H9 (cell line): ENCODE measurements around the gene SLC24A4. TPM values are rescaled to one million over a fixed set of nuclear protein-coding genes. Genes with fewer than 3 reads are reported as not detected.

Source experiments
- DNase-seq: peaks from one replicate; pipeline ENCODE4 v3.0.0-alpha.2; 2017
- H2AFZ ChIP-seq: one replicate; pipeline ENCODE4 v1.6.1; 2013; ENCODE audit warnings: mild to moderate bottlenecking, low read length, control low read depth, moderate library complexity
- H2AK5ac ChIP-seq: 2 replicates; pipeline ENCODE4 v1.6.1; 2013; ENCODE audit warnings: low read length, control low read depth, mixed read lengths; ENCODE audit not compliant: insufficient read length
- H2BK120ac ChIP-seq: one replicate; pipeline ENCODE4 v1.6.1; 2013; ENCODE audit warnings: low read depth, mild to moderate bottlenecking, low read length, control low read depth, inconsistent platforms; ENCODE audit not compliant: poor library complexity, severe bottlenecking
- H2BK12ac ChIP-seq: 2 replicates; pipeline ENCODE4 v1.6.1; 2013; ENCODE audit warnings: low read length, control low read depth, mixed read lengths, low read depth; ENCODE audit not compliant: insufficient read length
- H2BK15ac ChIP-seq: 2 replicates; pipeline ENCODE4 v1.6.1; 2013; ENCODE audit warnings: low read depth, low read length, control low read depth
- H2BK20ac ChIP-seq: one replicate; pipeline ENCODE4 v1.6.1; 2013; ENCODE audit warnings: low read depth, mild to moderate bottlenecking, low read length, control low read depth, inconsistent platforms; ENCODE audit not compliant: poor library complexity, severe bottlenecking
- H2BK5ac ChIP-seq: 2 replicates; pipeline ENCODE4 v1.6.1; 2013; ENCODE audit warnings: low read length, control low read depth, mixed read lengths; ENCODE audit not compliant: insufficient read length
- H3K14ac ChIP-seq: 2 replicates; pipeline ENCODE4 v1.6.1; 2013; ENCODE audit warnings: low read length, control low read depth; ENCODE audit not compliant: insufficient read depth
- H3K18ac ChIP-seq: 2 replicates; pipeline ENCODE4 v1.6.1; 2013; ENCODE audit warnings: low read depth, mild to moderate bottlenecking, mixed read lengths, low read length, control low read depth; ENCODE audit not compliant: insufficient read length
- H3K23ac ChIP-seq: 2 replicates; pipeline ENCODE4 v1.6.1; 2013; ENCODE audit warnings: low read length, control low read depth, mixed read lengths, low read depth; ENCODE audit not compliant: insufficient read length
- H3K23me2 ChIP-seq: 2 replicates; pipeline ENCODE4 v1.6.1; 2013; ENCODE audit warnings: low read depth, mild to moderate bottlenecking, mixed read lengths, low read length, control low read depth; ENCODE audit not compliant: insufficient read length, poor library complexity, severe bottlenecking
- H3K27ac ChIP-seq: 2 replicates; pipeline ENCODE4 v1.5.1; 2013; ENCODE audit warnings: low read length, control low read depth, mixed read lengths, low read depth; ENCODE audit not compliant: insufficient read length
- H3K27me3 ChIP-seq: 2 replicates; pipeline ENCODE4 v1.6.1; 2013; ENCODE audit warnings: low read length, control low read depth, inconsistent platforms; ENCODE audit not compliant: insufficient read depth
- H3K4ac ChIP-seq: 2 replicates; pipeline ENCODE4 v1.6.1; 2013; ENCODE audit warnings: low read depth, mild to moderate bottlenecking, control low read depth, inconsistent platforms, low read length, moderate library complexity
- H3K4me1 ChIP-seq: 2 replicates; pipeline ENCODE4 v1.6.1; 2013; ENCODE audit warnings: low read length, control low read depth, inconsistent platforms; ENCODE audit not compliant: insufficient read depth
- H3K4me2 ChIP-seq: 2 replicates; pipeline ENCODE4 v1.6.1; 2013; ENCODE audit warnings: low read length, control low read depth, mixed read lengths; ENCODE audit not compliant: insufficient read length, insufficient read depth
- H3K56ac ChIP-seq: 2 replicates; pipeline ENCODE4 v1.6.1; 2013; ENCODE audit warnings: low read depth, mild to moderate bottlenecking, mixed read lengths, low read length, control low read depth; ENCODE audit not compliant: insufficient read length
- H3K79me1 ChIP-seq: 2 replicates; pipeline ENCODE4 v1.6.1; 2013; ENCODE audit warnings: low read depth, mild to moderate bottlenecking, moderate library complexity, low read length, control low read depth, inconsistent platforms; ENCODE audit not compliant: insufficient read depth, poor library complexity, severe bottlenecking
- H3K79me2 ChIP-seq: 2 replicates; pipeline ENCODE4 v1.6.1; 2013; ENCODE audit warnings: low read length, control low read depth, inconsistent platforms; ENCODE audit not compliant: insufficient read depth
- H3K9ac ChIP-seq: 2 replicates; pipeline ENCODE4 v1.6.1; 2013; ENCODE audit warnings: low read length, control low read depth, mixed read lengths; ENCODE audit not compliant: insufficient read length; ENCODE audit errors: extremely low read depth
- H3K9me3 ChIP-seq: one replicate; pipeline ENCODE4 v1.6.1; 2013; ENCODE audit warnings: low read depth, low read length, inconsistent platforms; ENCODE audit not compliant: control insufficient read depth
- H3T11ph ChIP-seq: one replicate; pipeline ENCODE4 v1.6.1; 2013; ENCODE audit warnings: mild to moderate bottlenecking, low read length, control low read depth, inconsistent platforms
- H4K20me1 ChIP-seq: one replicate; pipeline ENCODE4 v1.6.1; 2013; ENCODE audit not compliant: control insufficient read depth, insufficient read length, insufficient read depth
- H4K5ac ChIP-seq: 2 replicates; pipeline ENCODE4 v1.6.1; 2013; ENCODE audit warnings: low read depth, mild to moderate bottlenecking, mixed read lengths, low read length, control low read depth; ENCODE audit not compliant: insufficient read length
- H4K8ac ChIP-seq: replicated peaks from 2 replicates; pipeline ENCODE4 v1.6.1; 2013; ENCODE audit warnings: low read length, control low read depth, mixed read lengths, low read depth; ENCODE audit not compliant: insufficient read length
- H4K91ac ChIP-seq: 2 replicates; pipeline ENCODE4 v1.6.1; 2013; ENCODE audit warnings: low read depth, mild to moderate bottlenecking, moderate library complexity, mixed read lengths, low read length, control low read depth; ENCODE audit not compliant: insufficient read length
- H3K27ac Mint-ChIP-seq, 3 experiments: 2 replicates in 2 of 3; 3 replicates in 1 of 3; pipeline ENCODE4 v1.8.0; 2020 to 2021; ENCODE audit warnings: mixed read lengths in 3 of 3, mild to moderate bottlenecking in 1 of 3, moderate library complexity in 1 of 3
- H3K27me3 Mint-ChIP-seq: 2 replicates; pipeline ENCODE4 v1.8.0; 2021; ENCODE audit warnings: low read depth, mild to moderate bottlenecking, moderate library complexity, mixed read lengths
- H3K36me3 Mint-ChIP-seq, 3 experiments: 2 replicates in 2 of 3; 3 replicates in 1 of 3; pipeline ENCODE4 v1.8.0; 2020 to 2021; ENCODE audit warnings: low read depth in 3 of 3, mixed read lengths in 3 of 3; ENCODE audit not compliant: insufficient read depth in 1 of 3
- H3K4me1 Mint-ChIP-seq, 2 experiments: 2 replicates each; pipeline ENCODE4 v1.8.0; 2020; ENCODE audit warnings: mixed read lengths in 2 of 2
- H3K4me3 Mint-ChIP-seq, 2 experiments: 2 replicates in 1 of 2; 3 replicates in 1 of 2; pipeline ENCODE4 v1.8.0; 2020 to 2021; ENCODE audit warnings: mild to moderate bottlenecking in 2 of 2, mixed read lengths in 2 of 2, moderate library complexity in 1 of 2
- H3K9me3 Mint-ChIP-seq, 2 experiments: 2 replicates in 1 of 2; 3 replicates in 1 of 2; pipeline ENCODE4 v1.8.0; 2020; ENCODE audit warnings: mild to moderate bottlenecking in 2 of 2, mixed read lengths in 2 of 2, moderate library complexity in 1 of 2
- CTCF ChIP-seq: fragments of 200-600 bp; sonication (generic); conservative IDR thresholded peaks from 3 replicates; pipeline ENCODE4 v1.8.0; 2021; ENCODE audit warnings: antibody characterized with exemption, mild to moderate bottlenecking
- WGBS: extraction: QIAGEN DNeasy Blood & Tissue Kit; methylation state at CpG from one replicate; pipeline ENCODE4 v1.1.7; 2013; ENCODE audit warnings: missing lambda C conversion rate, low lambda C conversion rate, mixed read lengths; ENCODE audit not compliant: insufficient read length; ENCODE audit errors: extremely low coverage; 5-methylcytosine and 5-hydroxymethylcytosine counted together
- total RNA-seq: library from RNA; stranded (reverse); gene quantifications from 2 replicates; pipeline ENCODE4 v1.2.1, GENCODE V29; 2021

The SLC24A4 gene
- total RNA-seq, 1 experiment from 2014 or later: 0.24 TPM

- Histone ChIP-seq H3K14ac (no peak overlapping the region), H3K27me3 (no peaks in the 10 kb centered on the region), H3K9ac (no peak overlapping the region), H3K18ac (no peak overlapping the region), H2BK12ac (no peak overlapping the region), H3K27ac (no peak overlapping the region), H3K56ac (no peak overlapping the region), H3K79me2 (no peaks in the 10 kb centered on the region), H4K91ac (no peak overlapping the region), H3K23me2 (no peaks in the 10 kb centered on the region), H3K79me1 (no peaks in the 10 kb centered on the region), H3K23ac (no peak overlapping the region), H3K4me1 (no peaks in the 10 kb centered on the region), H4K5ac (no peak overlapping the region), H2BK15ac (no peak overlapping the region), H3K9me3 (no peaks in the 10 kb centered on the region), H4K8ac (no peak overlapping the region), H2AK5ac (no peak overlapping the region), H2BK20ac (no peak overlapping the region), H4K20me1 (no peaks in the 10 kb centered on the region), H3K4me2 (no peak overlapping the region), H3T11ph (no peak overlapping the region), H2BK120ac (no peak overlapping the region), H2BK5ac (no peak overlapping the region), H2AFZ (no peak overlapping the region), H3K4ac (no peak overlapping the region)
- TF ChIP-seq CTCF: no peak
- Mint-ChIP-seq H3K4me3 (no peak overlapping the region), H3K4me1 (peaks cover 9 to 13% of the 10 kb centered on the region in 2 experiments), H3K27me3 (peaks cover 8% of the 10 kb centered on the region), H3K36me3 (no peaks in the 10 kb centered on the region), H3K27ac (peak overlapping the region in 1 of 3 experiments; percentile 24; a peak in 2 of 7 replicates), H3K9me3 (0 out of 5 replicates have a peak, but pooled peaks cover 0 to 2% of the 10 kb centered on the region in 2 experiments)
- no peak for DNase-seq
- WGBS: no CpG with 5 or more reads among the region's 4 CpGs
Observed at GRCh38 chr14:92503756-92504491, 181.0 kb downstream of the SLC24A4 start.
